Activated T-cell treated with anti-CD3 and anti-CD28 coated beads for 24 hours (primary cell): ENCODE measurements around the gene TRPM4.
"Not testable (repeated sequence)": the region's sequence is repeated elsewhere in the genome, so short reads cannot be mapped to it uniquely, and the experiment has no call there.

Experiments used
- DNase-seq: peaks from one replicate; pipeline ENCODE4 v3.0.0-alpha.2; 2020; ENCODE audit warnings: low read depth

The TRPM4 gene

GRCh38 chr19:49151267-49152118 is 6.1 kb upstream of the TRPM4 start:
- no peak for DNase-seq

- no peak for DNase-seq
Measured at GRCh38 chr19:49152119-49152550, 5.5 kb upstream of the TRPM4 start.

- DNase-seq = no peak
Measured at GRCh38 chr19:49153167-49153809, 4.3 kb upstream of the TRPM4 start.

- DNase-seq = no peak
Measured at GRCh38 chr19:49154279-49154678, 3.3 kb upstream of the TRPM4 start.

GRCh38 chr19:49155005-49155819 is 2.4 kb upstream of the TRPM4 start, which contains the start of gene HRC:
TSS of gene HRC (minus strand) at chr19:49155396. CDS start at chr19:49155237, 159 bp downstream.
- DNase-seq = no peak

- no peak for DNase-seq
Measured at GRCh38 chr19:49155820-49156346, 1.7 kb upstream of the TRPM4 start.

- DNase-seq = no peak
Measured at GRCh38 chr19:49160450-49161189, 3.0 kb downstream of the TRPM4 start.

GRCh38 chr19:49161987-49162386 is 4.4 kb downstream of the TRPM4 start:
- DNase-seq = no peak

GRCh38 chr19:49165111-49165750 is 7.6 kb downstream of the TRPM4 start:
- DNase-seq = no peak

GRCh38 chr19:49165865-49166301 is 8.3 kb downstream of the TRPM4 start:
- no peak for DNase-seq

- no peak for DNase-seq
Measured at GRCh38 chr19:49167857-49168409, 10.3 kb downstream of the TRPM4 start.

- DNase-seq = no peak
Measured at GRCh38 chr19:49168421-49168820, 10.8 kb downstream of the TRPM4 start.

GRCh38 chr19:49173198-49173597 is 15.6 kb downstream of the TRPM4 start:
- DNase-seq = no peak

- DNase-seq = no peak
Measured at GRCh38 chr19:49180659-49181058, 23.1 kb downstream of the TRPM4 start.

GRCh38 chr19:49182010-49182847 is 24.6 kb downstream of the TRPM4 start:
- not testable (repeated sequence) for DNase-seq

GRCh38 chr19:49182848-49183375 is 25.3 kb downstream of the TRPM4 start:
- DNase-seq = no peak

- DNase-seq = no peak
Measured at GRCh38 chr19:49186108-49186507, 28.5 kb downstream of the TRPM4 start.

- no peak for DNase-seq
Measured at GRCh38 chr19:49188626-49189200, 31.1 kb downstream of the TRPM4 start.

GRCh38 chr19:49189259-49189658 is 31.7 kb downstream of the TRPM4 start:
- DNase-seq = no peak
